Activated CD4-positive, alpha-beta T cell treated with anti-CD3 and anti-CD28 coated beads for 36 hours (primary cell): Measurements from ENCODE around the gene ADPRM. TPM values are rescaled to one million over a fixed set of nuclear protein-coding genes. Genes with fewer than 3 reads are reported as not detected.

ENCODE experiments used
- ATAC-seq: fragments of 200-7000 bp; cut with Tn5 transposase; one replicate; pipeline ENCODE4 v1.10.0; 2021; ENCODE audit warnings: mild to moderate bottlenecking, moderate library complexity
- CTCF ChIA-PET: fragments of 350-600 bp; sonication (Branson Sonifier 250); formaldehyde crosslinking; loops from one replicate; lab custom pipeline; 2021; ENCODE audit warnings: antibody characterized with exemption; lab: Charles Lee
- POLR2A ChIA-PET: fragments of 350-600 bp; sonication (Branson Sonifier 250); formaldehyde crosslinking; loops from one replicate; lab custom pipeline; 2021; ENCODE audit warnings: antibody characterized with exemption, inconsistent platforms; lab: Charles Lee
- DNase-seq: peaks from one replicate; pipeline ENCODE4 v3.0.0-alpha.2; 2020
- H3K27ac Mint-ChIP-seq: one replicate; pipeline ENCODE4 v1.8.0; 2021; ENCODE audit warnings: mixed read lengths
- H3K27me3 Mint-ChIP-seq: one replicate; pipeline ENCODE4 v1.8.0; 2021; ENCODE audit warnings: mixed read lengths
- H3K36me3 Mint-ChIP-seq: one replicate; pipeline ENCODE4 v1.8.0; 2021; ENCODE audit warnings: low read depth, mixed read lengths
- H3K4me1 Mint-ChIP-seq: one replicate; pipeline ENCODE4 v1.8.0; 2021; ENCODE audit warnings: mixed read lengths
- H3K4me3 Mint-ChIP-seq: one replicate; pipeline ENCODE4 v1.8.0; 2021; ENCODE audit warnings: mild to moderate bottlenecking, moderate library complexity, mixed read lengths
- H3K9me3 Mint-ChIP-seq: one replicate; pipeline ENCODE4 v1.8.0; 2021; ENCODE audit warnings: low read depth, mixed read lengths
- intact Hi-C, 2 experiments: fragments of 100-400 bp; cut with DNase I in 1 of 2; cut with micrococcal nuclease in 1 of 2; formaldehyde crosslinking; loops; one replicate each; pipeline versions ENCODE4 v1.14.2 to v1.15.1; 2022 to 2024; cut with DNase I, micrococcal nuclease
- total RNA-seq, 2 experiments: library from RNA; stranded (reverse); gene quantifications; one replicate each; pipeline ENCODE4 v1.2.3, GENCODE V29; 2021

ADPRM gene
- total RNA-seq, 2 experiments from 2014 or later: 11.2 to 12.8 TPM

DNA sequence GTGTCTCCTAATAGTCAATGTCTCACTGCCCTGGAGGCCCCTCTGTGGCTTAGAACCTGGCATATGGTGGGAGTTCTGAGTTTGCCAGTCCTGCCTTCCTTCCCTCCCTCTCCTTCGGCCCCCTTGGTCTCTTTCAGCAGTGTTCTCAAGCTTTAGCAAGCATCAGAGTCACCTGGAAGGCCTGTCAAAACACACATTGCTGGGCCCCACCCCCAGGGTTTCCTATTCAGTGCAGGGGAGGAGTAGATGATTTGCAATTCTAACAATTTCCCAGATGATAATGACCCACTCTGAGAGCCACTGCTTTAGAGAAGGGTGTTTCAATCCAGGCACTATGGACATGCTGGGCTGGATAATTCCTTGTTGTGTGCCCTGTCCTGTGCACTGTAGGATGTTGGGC, 58.8 kb downstream of the ADPRM start:
- no peaks in the 10 kb centered on the region for H3K4me1 Mint-ChIP-seq
- H3K4me3 Mint-ChIP-seq: no peak overlapping the region
- H3K36me3 Mint-ChIP-seq: no peaks in the 10 kb centered on the region
- no peak overlapping the region for H3K27ac Mint-ChIP-seq
- ATAC-seq: no peak
- intact Hi-C loops: loop anchor here in 1 of 2 experiments (2.0 kb wide), 1 partner anchor 19 kb away; no protein-coding TSS in a partner anchor
- CTCF ChIA-PET: no interaction called here
- H3K27me3 Mint-ChIP-seq: no peaks in the 10 kb centered on the region
- POLR2A ChIA-PET: no interaction called here
- H3K9me3 Mint-ChIP-seq: no peaks in the 10 kb centered on the region
- no peak for DNase-seq

DNA sequence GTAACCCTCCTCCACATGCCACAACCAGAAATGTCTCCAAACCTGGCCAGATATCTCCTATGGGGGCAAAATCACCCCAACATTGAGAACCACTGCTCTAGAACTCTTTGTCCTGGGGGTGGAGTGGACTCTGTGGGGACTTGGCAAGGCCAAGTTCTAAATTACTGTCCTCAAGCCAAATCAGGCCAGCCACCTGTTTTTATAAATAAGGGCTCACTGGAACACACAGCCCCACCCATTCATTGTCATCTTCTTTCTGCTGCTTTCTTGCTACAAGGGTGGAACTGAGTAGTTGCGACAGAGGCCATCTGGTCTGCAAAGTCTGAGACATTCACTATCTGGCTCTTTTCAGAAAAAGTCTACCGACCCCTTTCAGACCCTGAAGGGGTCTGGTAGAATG, 59.2 kb downstream of the ADPRM start:
- no peak overlapping the region for H3K4me3 Mint-ChIP-seq
- no peaks in the 10 kb centered on the region for H3K36me3 Mint-ChIP-seq
- no peak for DNase-seq
- ATAC-seq: no peak
- H3K9me3 Mint-ChIP-seq: no peaks in the 10 kb centered on the region
- POLR2A ChIA-PET: no interaction called here
- H3K27ac Mint-ChIP-seq: no peak overlapping the region
- CTCF ChIA-PET: no interaction called here
- intact Hi-C loops: loop anchor here in 1 of 2 experiments (2.0 kb wide), 1 partner anchor 20 kb away; no protein-coding TSS in a partner anchor
- no peaks in the 10 kb centered on the region for H3K4me1 Mint-ChIP-seq
- H3K27me3 Mint-ChIP-seq: no peaks in the 10 kb centered on the region

DNA sequence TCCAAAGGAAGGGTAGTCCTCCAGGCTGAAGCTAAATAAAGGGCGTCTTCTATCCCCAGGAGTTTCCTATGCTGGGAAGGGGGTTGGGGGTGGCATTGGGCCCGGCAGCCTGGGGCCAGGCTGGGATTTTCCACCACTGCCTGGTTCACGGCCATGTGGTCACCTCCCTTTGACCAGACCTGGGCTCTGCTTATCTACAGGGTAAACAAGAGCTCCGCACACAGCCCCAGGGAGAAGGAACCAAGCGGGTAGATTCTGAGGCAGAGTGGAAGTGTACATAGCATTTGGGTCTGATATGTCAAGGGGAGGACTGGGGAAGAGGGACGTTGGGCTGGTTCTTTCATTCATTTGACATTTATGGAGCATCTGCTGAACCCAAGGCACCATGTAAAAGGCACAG, 59.7 kb downstream of the ADPRM start:
- CTCF ChIA-PET: no interaction called here

DNA sequence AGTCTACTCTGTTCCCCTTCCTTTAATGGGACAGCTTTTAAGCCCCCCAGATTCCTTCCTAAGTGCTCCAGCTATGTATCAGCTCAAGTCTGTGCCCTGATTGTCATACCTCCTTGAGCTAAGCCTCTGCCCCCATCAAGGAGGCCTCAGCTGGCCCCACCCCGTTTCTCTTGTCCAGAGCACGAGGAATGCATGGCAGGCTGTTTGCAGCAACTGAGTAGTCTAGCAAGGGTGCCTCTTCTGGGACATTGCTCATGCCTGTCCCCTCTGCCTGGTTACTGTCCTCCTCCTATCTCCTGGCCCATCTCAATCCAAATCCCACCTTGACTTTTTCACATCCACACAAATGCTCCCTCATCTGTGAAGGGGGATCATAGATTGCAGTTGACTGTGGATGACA, 60.3 kb downstream of the ADPRM start:
- ATAC-seq (no peak), DNase-seq (no peak)
- Mint-ChIP-seq H3K4me1 (no peaks in the 10 kb centered on the region), H3K4me3 (no peak overlapping the region), H3K27ac (no peak overlapping the region), H3K36me3 (no peaks in the 10 kb centered on the region), H3K9me3 (no peaks in the 10 kb centered on the region), H3K27me3 (no peaks in the 10 kb centered on the region)
- intact Hi-C loops: loop anchor here in 1 of 2 experiments (2.0 kb wide), 1 partner anchor 21 kb away; no protein-coding TSS in a partner anchor
- POLR2A ChIA-PET: no interaction called here
- CTCF ChIA-PET: no interaction called here

More for the DNA sequence above, 59.7 kb downstream of the ADPRM start:
- Mint-ChIP-seq H3K4me1 (no peaks in the 10 kb centered on the region), H3K9me3 (no peaks in the 10 kb centered on the region), H3K27ac (no peak overlapping the region), H3K36me3 (no peaks in the 10 kb centered on the region), H3K27me3 (no peaks in the 10 kb centered on the region), H3K4me3 (no peak overlapping the region)
- DNase-seq: no peak
- ATAC-seq: no peak
- intact Hi-C loops: loop anchor here in 1 of 2 experiments (2.0 kb wide), 1 partner anchor 20 kb away; no protein-coding TSS in a partner anchor
- POLR2A ChIA-PET: no interaction called here

DNA sequence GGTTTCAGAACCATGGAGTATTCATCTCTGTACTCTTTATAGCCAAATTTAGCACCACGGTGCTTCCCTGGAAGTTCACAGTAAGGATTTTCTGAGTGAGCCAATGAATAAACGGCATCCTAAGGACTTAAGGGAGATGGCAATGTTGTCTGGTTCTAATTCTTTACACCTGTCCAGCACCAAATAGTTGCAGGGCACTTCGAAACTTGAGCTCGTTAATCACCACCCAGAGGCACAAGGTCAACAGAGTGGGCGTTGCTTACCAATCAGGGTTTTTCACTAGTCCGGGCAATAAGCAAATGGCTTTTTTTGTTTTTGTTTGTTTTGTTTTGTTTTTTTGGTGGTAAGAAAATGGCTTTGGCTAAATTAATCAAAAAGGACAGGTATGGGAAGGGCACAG, 60.7 kb downstream of the ADPRM start:
- H3K4me1 Mint-ChIP-seq: no peaks in the 10 kb centered on the region

More for the DNA sequence above, 60.7 kb downstream of the ADPRM start:
- H3K4me3 Mint-ChIP-seq: no peak overlapping the region
- no peak for ATAC-seq
- no peaks in the 10 kb centered on the region for H3K36me3 Mint-ChIP-seq
- intact Hi-C loops: no loop called here
- H3K9me3 Mint-ChIP-seq: no peaks in the 10 kb centered on the region
- POLR2A ChIA-PET: interaction anchor here (0.7 kb wide), 1 partner anchor 87 kb away, joined by 3 read pairs; no protein-coding TSS in a partner anchor
- no peaks in the 10 kb centered on the region for H3K27me3 Mint-ChIP-seq
- no peak overlapping the region for H3K27ac Mint-ChIP-seq
- CTCF ChIA-PET: no interaction called here
- DNase-seq: no peak

Other genes with a start within 250 kb of the ADPRM start
- gene MYH4, start 228.0 kb upstream of the ADPRM start, total RNA-seq: not detected
- not detected for gene MYH1, start 179.1 kb upstream of the ADPRM start, total RNA-seq
- gene MYH2, start 147.9 kb upstream of the ADPRM start, total RNA-seq: not detected
- 1 to 10 TPM; 3.3 to 3.5 TPM for gene MYH3, start 40.3 kb upstream of the ADPRM start, total RNA-seq
- 10 to 100 TPM; 39.7 to 42.3 TPM for gene SCO1, start 61 bp upstream of the ADPRM start, total RNA-seq
- gene TMEM220, start 32.4 kb downstream of the ADPRM start, total RNA-seq: 1 to 10 TPM; 1.1 to 2.1 TPM
- gene TMEM238L, start 106.5 kb downstream of the ADPRM start, total RNA-seq: not detected
- gene PIRT, start 140.5 kb downstream of the ADPRM start, total RNA-seq: not detected